Hematopoietic multipotent progenitor cell treated with erythropoietin and hydrocortisone succinate and interleukin-3 and kit ligand, for 15 days (in vitro differentiated cells): ENCODE measurements around the gene GDE1.

ENCODE experiments used
- DNase-seq: peaks from one replicate; pipeline ENCODE4 v3.0.0-alpha.2; 2015; ENCODE audit warnings: low spot score

Gene GDE1

GRCh38 chr16:19523559-19524355 lies 1.9 kb upstream of the GDE1 start, which contains the start of gene CCP110:
TSS of gene CCP110 (plus strand) at chr16:19523942. CDS start at chr16:19527882, 3,940 bp downstream.
- DNase-seq: peak; percentile 96

GRCh38 chr16:19523184-19523558 lies 1.3 kb upstream of the GDE1 start:
- no peak for DNase-seq

- no peak for DNase-seq
These were observed 862 bp upstream of the GDE1 start for GRCh38 chr16:19522760-19523159.

GRCh38 chr16:19522397-19522732 lies 467 bp upstream of the GDE1 start:
- no peak for DNase-seq

GRCh38 chr16:19520861-19521331 lies 1.0 kb downstream of the GDE1 start:
- peak; percentile 90 for DNase-seq

GRCh38 chr16:19518388-19518787 lies 3.5 kb downstream of the GDE1 start:
- no peak for DNase-seq

DNA sequence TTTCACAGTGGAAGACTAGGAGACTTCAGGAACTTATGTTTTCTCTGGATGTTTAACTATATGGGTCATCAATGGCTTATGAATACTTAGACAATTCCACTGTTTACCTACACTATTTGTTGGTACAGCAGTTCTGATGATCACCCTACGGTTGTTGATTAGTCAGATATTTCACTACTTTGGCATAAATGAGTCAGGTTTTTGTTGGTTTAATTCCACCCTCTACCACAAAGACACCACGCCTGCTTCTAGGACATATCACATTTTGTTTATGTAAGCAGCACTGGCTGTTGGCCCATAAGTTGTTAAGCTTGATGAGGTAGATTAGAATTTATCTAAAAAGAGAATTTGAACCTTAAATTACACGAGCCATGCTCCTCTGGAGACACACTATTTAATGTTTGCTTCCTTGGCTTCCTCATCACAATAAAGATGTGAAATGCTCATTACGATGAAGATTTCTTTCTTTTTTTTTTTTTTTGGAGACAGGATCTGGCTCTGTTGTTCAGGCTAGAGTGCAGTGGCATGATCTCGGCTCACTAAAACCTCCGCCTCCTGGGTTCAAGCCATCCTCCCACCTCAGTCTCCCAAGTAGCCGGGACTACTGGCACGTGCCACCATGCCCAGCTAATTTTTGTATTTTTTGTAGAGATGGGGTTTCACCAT lies 4.3 kb downstream of the GDE1 start:
- DNase-seq: peak; percentile 75

DNA sequence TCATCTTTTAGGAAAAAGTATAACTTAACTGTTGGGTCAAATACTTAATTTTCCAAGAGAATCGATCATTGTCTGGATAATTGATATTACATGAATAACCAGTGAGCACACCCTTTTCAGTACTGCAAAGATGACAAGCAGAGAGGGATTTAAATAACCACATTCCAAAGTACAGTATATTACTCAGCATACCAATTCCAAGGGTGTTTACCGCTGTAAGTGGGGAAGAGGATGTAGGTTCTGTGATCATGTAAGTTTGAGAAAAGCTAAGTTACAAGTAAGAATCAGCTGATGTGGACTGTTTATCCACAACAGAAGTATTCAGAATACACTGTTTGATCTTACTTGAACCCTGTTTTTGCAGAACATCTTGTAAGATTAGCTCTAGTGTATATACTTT lies 6.1 kb downstream of the GDE1 start:
- DNase-seq: no peak

DNA sequence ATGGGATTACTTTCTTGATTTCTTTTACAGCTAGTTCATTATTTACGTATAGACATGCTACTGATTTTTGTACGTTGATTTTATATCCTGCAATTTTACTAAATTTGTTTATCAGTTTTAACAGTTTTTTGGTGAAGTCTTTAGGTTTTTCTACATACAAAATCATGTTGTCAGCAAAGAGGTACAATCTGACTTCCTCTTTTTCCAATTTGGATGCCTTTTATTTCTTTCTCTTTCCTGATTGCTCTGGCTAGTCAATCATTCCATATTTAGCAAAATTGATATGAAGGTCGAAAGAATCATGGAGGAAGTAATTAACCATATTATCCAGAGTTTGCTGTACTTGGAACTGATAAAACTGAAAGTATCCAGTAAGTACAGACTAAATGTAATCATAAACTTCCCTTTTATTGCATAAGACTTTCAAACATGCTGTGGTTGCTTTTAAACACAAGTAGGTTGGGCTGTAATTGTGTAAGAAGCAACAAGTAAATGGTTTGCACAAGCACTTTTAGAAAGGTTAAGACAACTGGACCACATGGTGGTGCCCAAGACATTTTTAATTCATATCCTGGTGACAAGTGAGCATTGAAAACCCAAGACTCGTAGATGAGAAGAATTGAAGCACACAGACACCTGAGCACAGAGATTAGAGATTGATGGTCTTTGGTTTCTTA lies 8.4 kb downstream of the GDE1 start:
- DNase-seq: no peak

DNA sequence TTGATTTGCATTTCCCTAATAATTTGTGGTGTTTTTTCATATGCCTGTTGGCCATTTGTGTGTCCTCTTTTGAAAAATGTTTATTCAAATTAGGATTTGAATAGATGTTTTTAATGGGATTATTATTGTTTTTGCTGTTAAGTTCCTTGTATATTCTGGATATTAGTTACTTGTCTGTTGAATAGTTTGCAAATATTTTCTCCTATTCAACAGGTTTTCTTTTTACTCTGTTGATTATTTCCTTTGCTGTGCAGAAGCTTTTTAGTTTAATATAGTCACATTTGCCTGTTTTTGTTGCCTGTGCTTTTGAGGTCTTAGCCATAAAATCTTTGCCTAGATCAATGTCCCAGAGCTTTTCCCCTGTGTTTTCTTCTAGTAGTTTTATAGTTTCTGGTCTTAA lies 9.6 kb downstream of the GDE1 start:
- no peak for DNase-seq

DNA sequence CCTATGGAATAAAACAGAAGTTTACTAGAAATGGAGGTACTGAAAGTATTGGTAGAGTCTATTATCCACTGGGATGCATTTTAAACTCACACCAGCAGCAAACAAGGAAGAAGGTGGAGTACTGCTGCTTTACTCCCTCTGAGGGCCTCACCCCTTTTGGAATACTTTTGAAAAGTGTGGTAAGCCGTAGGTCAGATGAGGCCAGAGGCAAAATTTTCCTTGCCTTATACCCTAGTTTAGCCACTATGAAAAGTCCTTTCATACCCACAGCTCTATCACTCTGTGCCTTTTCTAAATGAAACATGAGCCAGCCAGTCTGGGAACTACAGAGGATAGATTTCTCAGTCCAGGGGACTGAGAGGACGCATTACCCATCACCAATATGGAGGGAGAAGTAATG lies 14.0 kb downstream of the GDE1 start:
- DNase-seq: no peak

DNA sequence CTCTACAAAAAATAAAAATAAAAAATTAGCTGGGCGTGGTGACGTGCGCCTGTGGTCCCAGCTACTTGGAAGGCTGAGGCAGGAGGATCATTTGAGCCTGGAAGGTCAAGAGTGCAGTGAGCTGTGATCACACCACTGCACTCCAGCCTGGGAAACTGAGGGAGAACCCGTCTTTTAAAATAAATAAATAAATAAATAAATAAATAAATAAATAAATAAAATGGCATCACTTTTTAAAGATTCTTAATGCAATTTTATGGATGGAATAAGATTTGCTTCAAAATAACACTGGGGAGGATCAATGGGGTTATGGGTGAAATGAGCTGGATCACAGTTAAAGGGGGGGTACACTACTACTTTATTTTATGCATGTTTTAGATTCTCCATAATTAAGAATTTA lies 14.9 kb downstream of the GDE1 start:
- DNase-seq: no peak

DNA sequence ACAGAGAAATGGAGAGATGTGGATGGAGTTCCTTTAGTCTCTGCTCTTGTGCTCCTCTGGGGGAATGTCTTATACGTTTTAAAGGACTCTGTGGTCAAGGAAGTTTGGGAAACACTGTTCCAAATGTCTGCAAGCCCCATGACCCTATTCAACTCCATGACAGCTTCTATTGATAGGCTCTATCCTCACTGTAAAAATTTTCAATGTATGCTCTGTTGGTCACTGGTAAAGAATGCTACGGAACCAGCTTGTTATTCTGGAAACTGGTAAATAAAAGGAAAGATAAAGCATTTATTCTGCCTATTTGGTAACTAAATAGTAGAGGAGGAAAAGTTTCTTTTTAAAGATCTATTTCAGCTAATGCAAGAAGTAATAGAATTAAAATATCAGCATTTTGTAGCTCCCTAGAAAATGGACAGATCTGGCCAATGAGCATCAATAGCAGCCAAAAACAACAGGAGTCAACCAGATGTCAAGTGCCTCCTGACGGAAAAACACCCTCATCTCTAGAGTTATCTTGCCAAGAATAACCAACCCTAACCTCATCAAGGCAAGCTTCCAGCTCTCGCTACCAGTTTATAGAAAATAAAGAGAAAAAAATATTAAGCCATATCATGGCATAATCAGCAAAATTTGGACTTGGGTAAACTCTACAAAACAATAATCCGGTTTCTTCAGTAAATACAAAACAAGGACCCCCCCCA lies 16.1 kb downstream of the GDE1 start:
- DNase-seq: no peak

DNA sequence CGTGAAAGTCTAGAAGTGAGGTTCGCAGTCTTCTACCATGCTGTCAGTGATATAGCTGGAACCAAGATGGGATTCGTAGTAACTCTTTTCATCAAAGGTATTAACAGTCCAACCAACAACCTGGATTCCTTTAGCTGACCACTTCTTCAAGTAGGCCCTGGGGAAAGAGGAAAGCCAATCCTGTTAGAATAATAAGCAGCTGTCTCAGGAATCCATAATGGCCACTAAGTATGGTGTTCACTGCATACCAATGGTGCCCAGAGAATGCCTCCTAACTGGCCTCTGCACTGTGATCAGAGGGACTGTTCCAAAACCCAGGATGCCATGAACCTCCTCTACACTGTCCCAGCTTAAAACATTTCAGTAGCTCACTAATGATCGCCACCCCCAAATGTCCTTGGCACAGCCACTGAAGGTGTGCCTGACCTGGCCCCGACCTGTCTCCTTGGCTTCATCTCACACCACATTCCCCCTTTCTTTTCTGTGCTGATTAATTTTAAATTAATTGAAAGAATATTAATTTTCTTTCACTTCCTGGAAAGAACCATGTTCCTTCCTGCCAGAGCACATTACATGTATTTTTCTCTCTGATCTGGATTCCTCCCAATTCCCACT lies 18.3 kb downstream of the GDE1 start:
- no peak for DNase-seq

- peak; percentile 90 for DNase-seq
These were observed 19.3 kb downstream of the GDE1 start for GRCh38 chr16:19502395-19503131.

GRCh38 chr16:19499481-19499880 lies 22.4 kb downstream of the GDE1 start:
- DNase-seq: no peak

DNA sequence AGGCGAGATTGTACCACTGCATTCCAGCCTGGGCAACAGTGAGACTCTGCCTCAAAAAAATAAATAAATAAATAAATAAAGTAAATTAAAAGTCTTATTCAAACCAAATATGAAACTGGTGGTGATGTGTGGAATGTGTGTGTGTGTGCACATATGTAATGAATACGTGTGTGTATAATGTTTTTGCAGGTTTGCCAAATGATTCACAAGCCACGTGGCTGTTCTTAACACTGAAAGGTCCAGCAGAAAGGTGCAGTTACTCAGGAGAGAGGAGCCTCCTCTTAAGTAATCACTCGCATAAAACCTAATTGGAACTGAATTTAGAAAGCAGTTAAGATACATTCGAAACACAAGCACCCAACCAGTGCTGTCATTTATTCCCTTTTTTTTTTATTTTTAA lies 22.9 kb downstream of the GDE1 start:
- DNase-seq: no peak

DNA sequence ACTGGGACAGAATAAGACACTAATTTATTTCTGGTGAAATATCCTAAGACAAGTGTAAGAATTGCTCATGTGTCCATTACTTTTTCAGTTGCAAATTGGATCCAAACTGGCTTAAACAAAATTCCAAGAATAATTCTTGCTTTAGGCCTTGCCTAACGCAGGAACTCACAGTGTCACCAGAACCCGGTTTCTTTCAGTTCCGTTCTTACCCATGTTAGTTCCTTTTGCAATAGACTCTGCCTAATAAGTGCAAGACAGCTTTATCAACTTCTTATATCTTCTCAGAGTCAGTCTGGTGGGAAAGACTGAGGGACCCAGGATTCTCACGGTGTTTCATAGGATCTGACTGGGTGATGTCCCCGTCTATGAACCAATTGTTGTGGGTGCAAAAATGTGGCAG lies 24.7 kb downstream of the GDE1 start:
- DNase-seq: no peak

DNA sequence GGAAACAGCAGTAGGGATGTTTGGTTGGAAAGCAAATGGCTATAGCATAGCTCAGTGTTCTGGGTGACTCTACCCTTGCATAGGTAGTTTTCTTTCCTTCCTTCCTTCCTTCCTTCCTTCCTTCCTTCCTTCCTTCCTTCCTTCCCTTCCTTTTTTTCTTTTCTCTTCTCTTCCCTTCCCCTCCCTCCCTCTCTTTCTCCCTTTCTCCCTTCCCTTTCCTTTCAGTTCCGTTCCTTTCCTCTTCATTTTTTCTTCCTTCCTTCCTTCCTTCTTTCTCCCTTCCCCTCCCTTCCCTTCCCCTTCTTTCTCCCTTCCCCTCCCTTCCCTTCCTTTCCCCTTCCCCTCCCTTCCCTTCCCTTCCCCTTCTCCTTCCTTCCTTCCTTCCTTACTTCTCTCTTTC lies 31.3 kb downstream of the GDE1 start:
- DNase-seq: no peak

DNA sequence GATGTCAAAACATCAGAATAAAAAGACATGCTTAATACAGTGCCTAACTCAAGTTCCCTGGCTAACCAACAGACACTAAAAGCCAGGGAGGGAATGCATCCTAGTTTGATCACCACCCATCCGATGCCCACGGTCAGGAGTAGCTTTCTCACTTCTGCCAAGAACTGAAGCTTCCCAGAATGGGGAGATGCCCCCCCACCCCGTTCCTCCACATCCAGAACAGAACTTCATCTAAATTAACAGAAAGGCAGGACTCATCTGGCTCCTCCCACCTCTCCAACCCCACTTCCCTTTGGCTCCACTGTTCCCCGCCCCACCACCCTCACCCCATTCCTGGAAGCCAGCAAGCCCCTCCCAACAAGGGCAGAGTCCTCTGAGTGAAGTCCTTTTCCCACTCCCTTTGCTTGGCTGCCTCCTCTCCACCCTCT lies 33.7 kb downstream of the GDE1 start:
- no peak for DNase-seq

DNA sequence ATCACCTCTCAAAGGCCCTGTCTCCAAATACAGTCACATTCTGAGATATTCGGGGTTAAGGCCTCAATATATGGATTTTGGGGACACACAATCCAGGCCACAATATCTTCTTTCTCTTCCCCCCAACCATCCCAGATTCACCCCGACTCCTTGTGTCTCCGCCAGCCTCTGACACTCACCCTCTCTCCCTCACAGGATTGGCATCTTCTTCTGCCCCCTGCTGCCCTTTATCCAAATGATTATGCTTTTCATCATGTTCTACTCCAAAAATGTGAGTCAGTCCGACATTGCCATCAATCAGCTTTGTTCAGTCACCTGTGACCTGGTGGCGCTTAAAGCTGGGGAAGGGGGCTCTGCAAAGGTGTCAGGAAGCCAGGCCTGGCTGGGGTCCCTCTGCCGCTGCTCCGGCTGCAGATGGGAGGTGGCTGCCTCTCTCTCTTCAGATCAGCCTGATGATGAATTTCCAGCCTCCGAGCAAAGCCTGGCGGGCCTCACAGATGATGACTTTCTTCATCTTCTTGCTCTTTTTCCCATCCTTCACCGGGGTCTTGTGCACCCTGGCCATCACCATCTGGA lies 35.1 kb downstream of the GDE1 start:
- DNase-seq: peak; percentile 73
